Measurements from ENCODE around the gene NTN3. TPM values are rescaled to one million over a fixed set of nuclear protein-coding genes. Genes with fewer than 3 reads are reported as not detected.

The NTN3 gene
- total and polyA plus RNA-seq, 3 donors from 2014 or later: 1.1 to 1.7 TPM; not detected in 1

DNA sequence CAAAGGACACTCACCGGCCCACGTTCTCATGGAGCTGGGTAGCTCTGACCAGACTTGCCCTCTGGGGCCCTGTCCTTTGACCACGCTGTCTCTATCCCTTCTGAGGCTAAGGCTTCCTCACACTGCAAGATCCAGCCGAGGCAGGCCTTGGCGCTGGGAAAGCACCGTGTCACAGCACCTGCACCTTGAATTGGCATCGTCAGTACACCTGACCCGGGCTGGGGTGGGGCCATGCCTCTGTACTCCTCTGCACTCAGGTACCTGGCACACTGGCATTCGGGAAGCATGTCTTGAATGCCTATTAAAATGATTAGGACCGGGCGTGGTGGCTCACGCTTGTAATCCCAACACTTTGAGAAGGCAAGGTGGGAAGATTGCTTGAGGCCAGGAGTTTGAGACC is 9.9 kb downstream of the NTN3 start:
- Histone ChIP-seq H3K27me3 (no peaks in the 10 kb centered on the region), H3K9me3 (no peaks in the 10 kb centered on the region), H3K4me1 (peaks cover 15% of the 10 kb centered on the region), H3K27ac (no peak overlapping the region), H3K36me3 (ENCODE audit: low read depth, missing control alignments) (no peaks in the 10 kb centered on the region), H3K4me3 (no peak overlapping the region)
- intact Hi-C loops (cut with DNase I; ENCODE audit: low total_unique reads): loop anchor here (10.0 kb wide), 1 partner anchor 146 kb away; no protein-coding TSS in a partner anchor
- TF ChIP-seq POLR2A (IDR thresholded peaks at IDR 0.05): no peak
- TF ChIP-seq, protein P1, sequence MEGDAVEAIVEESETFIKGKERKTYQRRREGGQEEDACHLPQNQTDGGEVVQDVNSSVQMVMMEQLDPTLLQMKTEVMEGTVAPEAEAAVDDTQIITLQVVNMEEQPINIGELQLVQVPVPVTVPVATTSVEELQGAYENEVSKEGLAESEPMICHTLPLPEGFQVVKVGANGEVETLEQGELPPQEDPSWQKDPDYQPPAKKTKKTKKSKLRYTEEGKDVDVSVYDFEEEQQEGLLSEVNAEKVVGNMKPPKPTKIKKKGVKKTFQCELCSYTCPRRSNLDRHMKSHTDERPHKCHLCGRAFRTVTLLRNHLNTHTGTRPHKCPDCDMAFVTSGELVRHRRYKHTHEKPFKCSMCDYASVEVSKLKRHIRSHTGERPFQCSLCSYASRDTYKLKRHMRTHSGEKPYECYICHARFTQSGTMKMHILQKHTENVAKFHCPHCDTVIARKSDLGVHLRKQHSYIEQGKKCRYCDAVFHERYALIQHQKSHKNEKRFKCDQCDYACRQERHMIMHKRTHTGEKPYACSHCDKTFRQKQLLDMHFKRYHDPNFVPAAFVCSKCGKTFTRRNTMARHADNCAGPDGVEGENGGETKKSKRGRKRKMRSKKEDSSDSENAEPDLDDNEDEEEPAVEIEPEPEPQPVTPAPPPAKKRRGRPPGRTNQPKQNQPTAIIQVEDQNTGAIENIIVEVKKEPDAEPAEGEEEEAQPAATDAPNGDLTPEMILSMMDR (IDR thresholded peaks at IDR 0.05): no peak
- 82 to 89% methylated on average over 12 of the region's 12 CpGs for WGBS, 2 donors
- DNase-seq: no peak

DNA sequence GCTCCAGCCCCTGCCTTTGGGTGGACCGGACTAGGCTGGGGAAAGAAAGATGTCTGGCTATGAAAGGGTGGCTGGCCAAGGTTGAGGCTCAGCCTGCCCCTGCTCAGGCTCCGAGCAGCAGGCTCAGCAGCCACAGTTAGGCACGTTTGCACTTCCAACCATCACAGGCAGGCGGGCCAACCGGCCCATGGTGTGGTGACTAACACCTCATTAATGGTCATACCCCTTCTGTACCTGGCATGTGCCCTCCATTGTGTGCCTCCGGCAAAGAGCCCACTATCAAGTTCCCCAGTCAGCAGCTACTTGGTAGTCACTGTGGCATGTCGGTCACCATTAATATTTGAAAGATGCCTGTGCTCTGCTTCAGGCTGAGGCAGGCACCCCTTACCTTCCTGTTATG is 10.6 kb downstream of the NTN3 start:
- WGBS, 2 donors: 68 to 72% methylated on average over 5 to 7 of the region's 7 CpGs
- Histone ChIP-seq H3K4me1 (peaks cover 15% of the 10 kb centered on the region), H3K27ac (no peak overlapping the region), H3K27me3 (no peaks in the 10 kb centered on the region), H3K4me3 (no peak overlapping the region), H3K9me3 (no peaks in the 10 kb centered on the region), H3K36me3 (ENCODE audit: low read depth, missing control alignments) (no peaks in the 10 kb centered on the region)
- no peak for DNase-seq
- TF ChIP-seq, protein P1 (IDR thresholded peaks at IDR 0.05): no peak
- no peak for TF ChIP-seq POLR2A (IDR thresholded peaks at IDR 0.05)
- intact Hi-C loops (cut with DNase I; ENCODE audit: low total_unique reads): loop anchor here (10.0 kb wide), 1 partner anchor 147 kb away; no protein-coding TSS in a partner anchor

DNA sequence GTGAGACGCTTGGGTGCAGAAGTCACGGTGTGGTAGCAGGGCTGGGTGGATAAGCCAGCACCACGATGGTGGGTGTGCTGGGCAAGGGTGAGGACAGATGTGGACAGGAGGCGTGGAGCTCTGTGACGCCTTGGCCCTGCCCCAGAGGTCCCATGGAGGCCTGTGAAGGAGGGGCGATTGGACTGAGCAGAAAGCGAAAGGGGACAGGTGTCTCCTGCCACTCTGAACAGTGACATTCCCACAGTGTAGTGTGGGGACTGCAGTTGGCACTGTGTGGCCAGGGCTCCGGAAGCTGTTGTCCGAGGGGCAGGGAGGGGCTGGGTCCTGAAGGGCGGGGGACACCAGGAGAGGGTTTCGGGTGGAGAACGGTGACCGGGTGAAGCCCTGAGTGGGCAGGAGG is 11.2 kb downstream of the NTN3 start:
- no peak for TF ChIP-seq POLR2A (IDR thresholded peaks at IDR 0.05)
- TF ChIP-seq, protein P1 (IDR thresholded peaks at IDR 0.05): no peak
- DNase-seq: no peak
- 69 to 77% methylated on average over 13 of the region's 13 CpGs for WGBS, 2 donors
- H3K9me3 ChIP-seq: no peaks in the 10 kb centered on the region
- H3K36me3 ChIP-seq (ENCODE audit: low read depth, missing control alignments): no peaks in the 10 kb centered on the region
- peaks cover 19% of the 10 kb centered on the region for H3K4me1 ChIP-seq
- intact Hi-C loops (cut with DNase I; ENCODE audit: low total_unique reads): loop anchor here (10.0 kb wide), 1 partner anchor 147 kb away; no protein-coding TSS in a partner anchor
- H3K27me3 ChIP-seq: no peaks in the 10 kb centered on the region
- H3K4me3 ChIP-seq: no peak overlapping the region
- peak overlapping the region in 1 of 2 donors; percentile 6 for H3K27ac ChIP-seq

DNA sequence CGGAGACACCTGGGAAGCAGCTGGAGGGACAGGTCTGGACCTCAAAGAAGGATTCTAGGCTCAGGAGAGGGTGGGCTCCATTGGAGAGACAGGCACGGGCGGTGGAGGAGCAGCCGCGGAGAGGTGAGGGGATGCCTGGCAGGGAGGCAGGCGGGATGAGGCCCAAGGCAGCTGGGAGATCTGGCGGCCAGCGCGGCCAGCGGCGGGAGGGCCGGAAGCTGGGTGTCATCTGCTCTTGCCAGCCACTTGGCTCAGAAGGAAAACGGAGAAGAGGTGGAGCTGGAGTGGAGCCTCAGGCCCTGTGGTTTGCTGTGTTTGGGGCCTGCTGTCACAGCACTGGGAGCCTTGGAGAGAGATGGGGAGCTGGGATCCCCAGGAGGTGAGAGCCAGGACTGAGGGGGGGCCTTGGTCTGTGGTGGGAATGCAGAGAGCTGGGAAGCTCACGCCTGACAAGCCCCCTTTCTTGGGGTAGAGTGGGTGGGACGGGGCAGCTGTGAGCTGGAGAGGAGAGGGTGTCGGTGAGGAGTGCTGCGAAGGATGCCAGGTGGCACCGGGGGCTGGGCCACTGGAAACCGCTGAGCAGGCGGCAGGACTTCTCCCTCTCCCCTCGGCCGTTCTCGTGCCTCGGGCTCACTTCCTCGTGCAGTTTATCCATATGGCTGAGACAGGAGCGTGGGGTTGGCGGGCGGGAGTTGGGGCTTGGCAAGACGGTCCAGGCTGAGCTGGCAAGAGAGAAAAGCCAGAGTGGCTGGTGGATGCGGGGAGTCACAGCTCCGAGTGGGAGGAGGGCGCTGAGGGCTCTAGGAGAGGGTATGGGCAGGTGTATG is 11.8 kb downstream of the NTN3 start:
- no peaks in the 10 kb centered on the region for H3K27me3 ChIP-seq
- H3K9me3 ChIP-seq: no peaks in the 10 kb centered on the region
- peak; percentile 71 for DNase-seq
- peaks cover 19% of the 10 kb centered on the region for H3K4me1 ChIP-seq
- 46 to 47% methylated on average over 32 of the region's 32 CpGs for WGBS, 2 donors
- peak overlapping the region; percentile 6 to 31 for H3K27ac ChIP-seq
- intact Hi-C loops (cut with DNase I; ENCODE audit: low total_unique reads): loop anchor here (10.0 kb wide), 1 partner anchor 148 kb away; no protein-coding TSS in a partner anchor
- no peak overlapping the region for H3K4me3 ChIP-seq
- no peak for TF ChIP-seq POLR2A (IDR thresholded peaks at IDR 0.05)
- TF ChIP-seq, protein P1 (IDR thresholded peaks at IDR 0.05): no peak
- H3K36me3 ChIP-seq (ENCODE audit: low read depth, missing control alignments): no peaks in the 10 kb centered on the region
